Ramos (cell line): ENCODE measurements around the gene SKIC2.
"Not testable (repeated sequence)": the region's sequence is repeated elsewhere in the genome, so short reads cannot be mapped to it uniquely, and the experiment has no call there.

Experiments used
- in situ Hi-C: fragments of 300-500 bp; cut with MboI; formaldehyde crosslinking; loops from one replicate; pipeline ENCODE4 v1.14.3; 2022; ENCODE audit warnings: low sequenced_read_pairs; ENCODE audit not compliant: unreplicated experiment

Gene SKIC2

GRCh38 chr6:31958741-31959739, at the start of gene SKIC2, which contains the start of gene NELFE:
Gene SKIC2, plus strand, starts transcription at chr6:31959175. Its CDS starts 18 bp downstream, at chr6:31959193.
Gene NELFE, minus strand, starts transcription at chr6:31958971. Its CDS starts 525 bp downstream, at chr6:31958446.
- in situ Hi-C loops: no loop called here

- in situ Hi-C loops: not testable (repeated sequence)
These were observed 49.7 kb upstream of the SKIC2 start for GRCh38 chr6:31909298-31909697.

GRCh38 chr6:31911826-31912585, 47.0 kb upstream of the SKIC2 start:
- in situ Hi-C loops: no loop called here

- in situ Hi-C loops: no loop called here
These were observed 43.6 kb upstream of the SKIC2 start for GRCh38 chr6:31915351-31915750.

GRCh38 chr6:31915756-31916155, 43.2 kb upstream of the SKIC2 start:
- in situ Hi-C loops: no loop called here

GRCh38 chr6:31918069-31918720, 40.8 kb upstream of the SKIC2 start:
- in situ Hi-C loops: no loop called here

GRCh38 chr6:31919624-31920303, 39.2 kb upstream of the SKIC2 start:
- in situ Hi-C loops: no loop called here

GRCh38 chr6:31920811-31921210, 38.2 kb upstream of the SKIC2 start:
- in situ Hi-C loops: no loop called here

GRCh38 chr6:31922942-31923341, 36.0 kb upstream of the SKIC2 start:
- in situ Hi-C loops: no loop called here

GRCh38 chr6:31927242-31927862, 31.6 kb upstream of the SKIC2 start, which contains the start of gene C2:
Gene C2, plus strand, starts transcription at chr6:31927717. Its CDS starts 36 bp downstream, at chr6:31927753.
- in situ Hi-C loops: no loop called here

- in situ Hi-C loops: no loop called here
These were observed 30.9 kb upstream of the SKIC2 start for GRCh38 chr6:31927863-31928671.

- in situ Hi-C loops: no loop called here
These were observed 30.4 kb upstream of the SKIC2 start for GRCh38 chr6:31928672-31928939.

GRCh38 chr6:31930962-31931361, 28.0 kb upstream of the SKIC2 start:
- in situ Hi-C loops: no loop called here

GRCh38 chr6:31932137-31932536, 26.8 kb upstream of the SKIC2 start:
- in situ Hi-C loops: not testable (repeated sequence)

GRCh38 chr6:31933537-31933936, 25.4 kb upstream of the SKIC2 start:
- in situ Hi-C loops: no loop called here

- in situ Hi-C loops: no loop called here
These were observed 24.0 kb upstream of the SKIC2 start for GRCh38 chr6:31935021-31935420.

GRCh38 chr6:31935823-31936222, 23.2 kb upstream of the SKIC2 start:
- in situ Hi-C loops: no loop called here

- in situ Hi-C loops: no loop called here
These were observed 18.7 kb upstream of the SKIC2 start for GRCh38 chr6:31940256-31940664.

- in situ Hi-C loops: no loop called here
These were observed 15.2 kb upstream of the SKIC2 start for GRCh38 chr6:31943742-31944141.
